SKM-1 (cell line): ENCODE data around the gene OSGIN1.

Source experiments
- DNase-seq: peaks from one replicate; lab custom pipeline; 2025; ENCODE audit not compliant: unreplicated experiment; lab: John Stamatoyannopoulos, UW

Gene OSGIN1

DNA sequence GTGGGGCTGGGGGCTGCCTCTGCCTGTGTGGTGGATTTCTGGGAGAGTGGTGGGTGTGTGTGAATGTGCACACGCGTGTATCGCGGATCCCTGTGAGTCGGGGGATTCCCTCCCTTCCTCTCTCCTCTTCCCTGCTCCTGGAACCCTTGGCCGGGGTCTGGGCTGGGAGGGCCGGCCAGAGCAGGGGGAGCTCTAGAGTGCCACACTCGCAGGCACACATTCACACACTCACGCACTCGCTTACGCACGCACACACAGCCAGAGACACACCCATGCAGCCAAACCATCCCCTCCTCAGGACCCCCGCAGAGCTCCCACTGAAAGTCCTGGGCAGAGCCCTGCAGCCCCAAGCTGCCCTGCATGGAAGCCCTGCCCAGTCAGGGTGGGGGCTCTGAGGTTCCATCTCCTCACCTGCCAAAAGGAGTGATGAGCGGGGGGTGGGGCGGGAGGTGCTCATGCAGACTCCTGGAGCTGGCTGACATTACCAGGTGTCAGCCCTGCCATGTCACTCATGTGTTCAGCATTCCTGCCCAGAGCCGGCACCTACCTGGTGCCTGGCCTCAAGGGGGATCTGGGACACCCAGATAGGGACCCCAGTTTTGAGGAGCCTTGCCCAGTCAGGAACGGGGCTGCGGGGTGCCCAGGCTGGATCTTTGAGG is 16.9 kb downstream of the OSGIN1 start:
- DNase-seq = no peak

GRCh38 chr16:83970430-83970815 is 17.4 kb downstream of the OSGIN1 start:
- DNase-seq = no peak

GRCh38 chr16:83971165-83972130 is 18.4 kb downstream of the OSGIN1 start:
- no peak for DNase-seq

- no peak for DNase-seq
Measured at GRCh38 chr16:83972256-83973008, 19.4 kb downstream of the OSGIN1 start.

DNA sequence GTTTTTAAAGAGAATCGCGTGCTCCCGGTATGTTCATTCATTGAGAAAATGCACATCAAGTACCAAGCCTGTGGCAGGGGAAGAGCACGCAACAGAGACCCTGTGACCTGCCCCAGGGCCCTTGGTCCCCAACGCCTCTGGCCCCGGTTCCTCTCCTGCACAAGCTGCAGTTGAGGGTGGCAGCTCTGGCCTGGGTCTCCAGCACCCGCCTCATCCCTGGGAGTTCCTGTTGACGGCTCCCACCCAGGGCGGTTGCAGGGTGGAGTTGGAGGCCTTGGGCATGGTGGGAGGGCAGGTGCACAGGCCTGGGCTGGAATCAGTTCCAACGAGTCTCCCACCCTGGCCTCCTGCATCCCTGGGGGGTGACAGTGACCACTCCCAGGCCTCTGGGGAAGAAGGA is 20.0 kb downstream of the OSGIN1 start:
- DNase-seq = no peak

- no peak for DNase-seq
Measured at GRCh38 chr16:83973581-83974385, 20.7 kb downstream of the OSGIN1 start.

GRCh38 chr16:83974475-83974874 is 21.4 kb downstream of the OSGIN1 start:
- DNase-seq = no peak

DNA sequence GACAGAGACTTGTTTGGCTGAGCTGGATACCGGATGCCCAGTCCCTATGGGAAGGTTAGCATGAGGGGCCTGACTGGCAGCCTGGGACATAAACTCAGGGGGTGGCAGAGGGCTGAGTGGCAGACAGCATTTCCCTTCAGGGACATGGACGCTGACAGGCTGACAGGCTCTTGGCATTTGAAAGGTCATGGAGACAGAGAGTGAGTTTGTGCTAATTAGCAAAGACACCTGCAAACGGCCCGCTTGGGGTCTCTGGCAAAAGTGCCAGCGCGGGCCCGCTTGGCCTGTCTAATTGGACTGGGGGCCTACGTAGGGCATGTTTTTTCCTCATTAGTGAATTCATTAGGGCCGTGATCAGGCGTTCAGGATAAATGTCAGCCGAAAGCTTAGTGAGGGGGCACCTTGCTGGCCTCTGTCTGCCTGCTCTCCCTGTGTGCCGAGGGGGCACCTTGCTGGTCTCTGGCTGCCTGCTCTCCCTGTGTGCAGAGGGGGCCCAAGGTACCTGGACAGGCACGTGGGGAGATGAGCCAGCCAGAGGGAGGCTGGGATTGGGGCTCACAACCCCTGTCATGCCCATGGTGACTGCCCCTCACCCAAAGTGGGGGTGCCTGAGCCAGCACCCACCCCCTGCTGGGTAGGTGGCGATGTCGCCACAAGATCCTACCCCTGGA is 22.7 kb downstream of the OSGIN1 start:
- DNase-seq = no peak

- DNase-seq = no peak
Measured at GRCh38 chr16:83977056-83977815, 24.2 kb downstream of the OSGIN1 start.

DNA sequence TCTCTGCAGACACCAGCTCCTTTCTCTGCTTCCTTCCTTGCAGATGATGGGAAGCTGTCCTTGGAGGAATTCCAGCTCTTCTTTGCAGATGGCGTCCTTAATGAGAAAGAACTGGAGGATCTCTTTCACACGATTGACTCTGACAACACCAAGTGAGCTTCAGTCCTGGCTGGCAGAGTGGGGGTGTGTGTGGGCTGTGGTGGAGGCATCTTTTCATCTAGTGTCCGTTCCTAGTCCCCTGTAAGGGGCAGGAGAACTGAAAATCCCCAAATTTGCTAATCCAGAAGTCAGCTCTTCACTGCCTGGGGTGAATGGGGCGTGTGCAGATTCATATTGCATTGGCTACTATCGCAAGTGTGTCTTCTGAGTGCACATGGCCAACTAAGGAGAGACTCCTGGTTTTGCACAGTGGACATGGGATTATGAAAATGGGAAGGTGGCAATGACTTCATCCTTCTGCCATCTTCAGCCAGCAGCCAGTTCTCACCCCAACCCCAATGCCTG is 25.4 kb downstream of the OSGIN1 start:
- DNase-seq = no peak

- no peak for DNase-seq
Measured at GRCh38 chr16:83979441-83979840, 26.4 kb downstream of the OSGIN1 start.

DNA sequence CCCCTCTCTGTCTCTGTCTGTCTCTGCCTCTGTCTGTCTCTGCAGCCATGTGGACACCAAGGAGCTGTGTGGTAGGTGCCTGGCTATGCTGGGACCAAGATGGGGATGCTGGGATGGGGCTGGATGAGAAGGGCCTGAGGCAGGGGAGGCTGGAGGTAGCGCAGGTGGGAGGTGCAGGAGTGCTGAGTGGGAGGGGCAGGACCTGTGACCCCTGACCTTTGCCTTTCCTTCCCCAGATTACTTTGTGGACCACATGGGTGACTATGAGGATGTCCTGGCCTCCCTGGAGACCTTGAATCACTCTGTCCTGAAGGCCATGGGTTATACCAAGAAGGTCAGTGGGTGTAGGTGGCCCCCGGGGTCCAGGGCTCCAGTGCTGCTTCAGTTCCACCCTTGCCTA is 27.8 kb downstream of the OSGIN1 start:
- DNase-seq = no peak

GRCh38 chr16:83981799-83982198 is 28.8 kb downstream of the OSGIN1 start:
- DNase-seq = no peak

DNA sequence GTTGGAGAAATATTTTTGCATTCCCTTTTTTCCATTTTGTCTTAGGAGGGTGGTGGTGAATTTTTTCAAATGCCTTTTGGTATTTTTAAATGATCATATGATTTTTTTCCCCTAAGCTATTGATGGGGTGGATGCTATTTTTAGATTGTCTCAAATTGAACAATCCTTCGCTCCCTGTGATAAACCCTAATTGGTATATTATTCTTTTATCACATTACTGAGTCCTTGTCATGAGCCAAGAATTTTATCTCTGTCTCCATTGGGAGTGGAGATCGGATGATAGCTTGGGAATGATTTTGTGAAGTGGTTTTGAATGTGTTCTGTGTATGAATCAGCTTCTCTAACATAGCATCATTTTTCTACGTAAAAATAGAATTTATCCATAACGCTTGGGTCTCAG is 30.5 kb downstream of the OSGIN1 start:
- no peak for DNase-seq

- DNase-seq = no peak
Measured at GRCh38 chr16:83989300-83989699, 36.3 kb downstream of the OSGIN1 start.

DNA sequence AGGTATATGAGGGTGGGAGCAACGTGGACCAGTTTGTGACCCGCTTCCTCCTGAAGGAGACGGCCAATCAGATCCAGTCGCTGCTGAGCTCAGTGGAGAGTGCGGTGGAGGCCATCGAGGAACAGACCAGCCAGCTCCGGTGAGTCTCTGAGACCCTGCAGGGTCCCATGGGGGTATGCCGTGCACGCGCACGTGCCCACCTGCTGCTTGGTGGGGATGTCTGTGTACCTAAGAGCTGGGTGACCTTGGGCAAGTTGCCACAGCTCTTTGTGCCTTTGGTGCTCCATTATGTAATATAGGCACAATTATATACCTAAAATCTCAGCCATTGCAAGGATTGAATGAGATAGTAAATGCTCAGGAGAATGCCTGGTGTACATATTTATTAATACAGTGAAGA is 37.5 kb downstream of the OSGIN1 start:
- no peak for DNase-seq

- DNase-seq = no peak
Measured at GRCh38 chr16:83992624-83993023, 39.6 kb downstream of the OSGIN1 start.

- peak; percentile 91 for DNase-seq
Measured at GRCh38 chr16:83994087-83994486, 41.0 kb downstream of the OSGIN1 start.

DNA sequence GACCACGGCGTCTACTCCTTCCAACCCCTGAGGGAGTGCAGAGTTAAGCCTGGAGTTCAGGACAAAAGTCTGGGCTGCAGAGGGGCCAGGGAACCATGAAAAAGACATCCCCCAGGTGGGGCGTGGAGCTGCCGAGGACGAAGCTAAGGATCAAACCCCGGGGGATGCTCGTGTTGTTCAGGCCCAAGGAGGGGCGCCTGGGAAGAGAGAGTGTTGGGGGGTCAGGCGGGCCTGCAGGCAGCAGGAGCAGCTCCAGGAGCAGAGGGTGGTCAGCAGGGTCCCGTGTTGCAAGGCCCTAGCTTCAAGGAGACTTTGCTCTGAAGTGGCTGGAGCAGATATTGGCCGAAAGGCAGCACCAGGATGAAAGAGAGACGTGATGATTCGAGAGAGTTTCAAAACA is 41.7 kb downstream of the OSGIN1 start:
- no peak for DNase-seq
